GM12878 (cell line): ENCODE results near the gene COX4I2.
"Not testable (repeated sequence)": the region's sequence is repeated elsewhere in the genome, so short reads cannot be mapped to it uniquely, and the experiment has no call there.

Source experiments
- EP300 ChIP-seq, 2 experiments: fragments of 150-350 bp in 1 of 2; IDR thresholded peaks; 2 replicates each; pipeline ENCODE4 v1.6.1; 2011 to 2012; ENCODE audit warnings: low read depth in 2 of 2, low read length in 2 of 2, borderline replicate concordance in 1 of 2, improper control_type of control experiment in 1 of 2, inconsistent platforms in 1 of 2; ENCODE audit not compliant: control insufficient read depth in 1 of 2
- FOXM1 ChIP-seq: IDR thresholded peaks from 2 replicates; pipeline ENCODE4 v1.6.1; 2012; ENCODE audit warnings: low read depth, mild to moderate bottlenecking, inconsistent platforms, low read length, moderate library complexity
- NFYB ChIP-seq: IDR thresholded peaks from 2 replicates; pipeline ENCODE4 v1.6.1; 2011; ENCODE audit warnings: low read depth, mild to moderate bottlenecking, low read length, improper control_type of control experiment, moderate library complexity; ENCODE audit not compliant: insufficient read depth
- POLR2A ChIP-seq: IDR thresholded peaks from 2 replicates; pipeline ENCODE4 v1.6.1; 2011; ENCODE audit warnings: low read depth, mild to moderate bottlenecking, low read length
- TCF7 ChIP-seq: IDR thresholded peaks from 2 replicates; pipeline ENCODE4 v1.6.1; 2014; ENCODE audit warnings: antibody characterized with exemption, borderline replicate concordance

- not testable (repeated sequence) for TF ChIP-seq NFYB; EP300 (IDR thresholded peaks at IDR 0.05; ENCODE audit: borderline replicate concordance in 1 of 2, control insufficient read depth in 1 of 2, low read depth in 2 of 2, low read length in 2 of 2); TCF7; POLR2A; FOXM1
These were observed 31.2 kb downstream of the COX4I2 start for GRCh38 chr20:31668944-31669343.
